NCI-H460 (cell line): Measurements from ENCODE around the gene ABHD17B. TPM values are rescaled to one million over a fixed set of nuclear protein-coding genes. Genes with fewer than 3 reads are reported as not detected.
A peak's percentile ranks its signal among the peaks of the same experiment; 100 is the strongest.
"Not testable (repeated sequence)": the region's sequence is repeated elsewhere in the genome, so short reads cannot be mapped to it uniquely, and the experiment has no call there.

Experiments
- DNase-seq: peaks from one replicate; pipeline ENCODE4 v3.0.0-alpha.2; 2016; ENCODE audit warnings: low read depth; ENCODE audit errors: extremely low read depth
- total RNA-seq: library from RNA; depleted of rRNA; stranded (reverse); fragments of >200 nt; shearing (Covaris generic); gene quantifications from 2 replicates; pipeline ENCODE4 v1.2.3, GENCODE V29; 2014

ABHD17B gene
- total RNA-seq, 1 experiment from 2014 or later = 25.0 TPM

DNA sequence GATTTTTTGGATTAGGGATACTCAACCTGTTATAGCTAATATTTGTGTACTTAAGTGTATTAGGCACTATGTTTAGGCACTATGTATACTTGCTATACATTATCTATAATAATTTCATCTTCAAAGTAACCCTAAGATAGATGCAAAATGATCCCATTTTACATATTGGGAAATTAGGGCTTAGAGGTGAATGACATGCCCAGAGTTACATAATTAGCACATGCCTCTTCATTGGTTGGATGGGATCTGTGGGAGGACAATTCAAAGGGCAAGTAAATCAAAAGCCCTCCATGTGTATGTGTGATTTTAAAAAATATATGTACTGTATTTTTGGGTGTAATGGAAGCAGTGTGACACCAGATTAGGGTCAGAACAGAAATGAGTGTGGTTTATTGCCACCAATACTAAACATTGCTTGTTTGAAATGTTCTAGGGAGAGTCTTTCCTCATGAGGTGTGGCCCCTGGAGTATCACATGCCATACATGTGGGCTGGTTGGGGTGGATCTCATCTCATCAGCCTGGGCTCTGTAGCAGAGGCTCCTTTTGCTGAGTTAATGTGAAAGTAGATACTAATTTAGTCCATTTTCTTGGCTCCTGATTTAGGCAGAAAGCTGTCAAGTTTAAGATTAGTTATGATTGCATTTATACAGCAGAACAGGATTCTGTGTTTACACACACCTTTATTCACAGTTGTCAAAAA is 6.0 kb upstream of the ABHD17B start:
- no peak for DNase-seq

DNA sequence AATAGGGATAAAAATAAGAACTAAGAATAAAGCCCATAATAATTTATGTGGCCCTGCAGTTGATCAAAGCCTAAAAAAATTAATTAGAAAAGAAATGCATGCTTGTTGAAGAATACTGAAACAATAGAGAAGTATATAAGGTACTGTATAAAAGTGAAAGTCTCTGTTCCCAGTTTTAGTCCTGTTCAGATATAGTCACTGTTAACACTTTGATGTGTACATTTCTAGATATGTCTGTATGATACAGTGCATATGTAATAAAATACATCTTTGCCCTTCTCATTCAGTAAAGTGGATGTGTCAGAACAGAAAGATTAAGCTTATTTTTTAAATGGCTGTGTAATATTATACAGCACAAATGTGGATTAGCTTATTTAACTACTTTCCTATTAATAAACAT is 4.5 kb upstream of the ABHD17B start:
- no peak for DNase-seq

DNA sequence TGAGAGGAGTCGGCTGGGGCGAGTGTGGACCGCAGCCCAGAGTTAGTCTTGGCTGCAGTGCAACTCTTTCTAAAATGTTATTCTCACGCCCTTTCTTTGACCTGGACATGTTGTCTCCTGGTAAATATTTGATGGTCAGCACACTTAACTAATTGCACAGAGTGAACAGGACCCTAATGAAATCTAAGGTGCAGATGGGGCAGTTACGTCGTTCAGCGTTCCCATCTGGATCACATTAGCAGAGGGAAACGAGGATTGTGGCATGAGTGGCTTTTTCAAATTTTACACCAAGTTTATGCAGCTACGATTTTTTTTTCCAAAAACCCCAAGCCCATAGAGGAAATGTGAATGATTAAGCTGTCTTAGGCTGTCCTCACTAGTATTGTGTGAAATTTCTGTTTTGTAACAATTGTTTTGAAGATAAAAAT is 929 bp upstream of the ABHD17B start:
- DNase-seq = no peak

DNA sequence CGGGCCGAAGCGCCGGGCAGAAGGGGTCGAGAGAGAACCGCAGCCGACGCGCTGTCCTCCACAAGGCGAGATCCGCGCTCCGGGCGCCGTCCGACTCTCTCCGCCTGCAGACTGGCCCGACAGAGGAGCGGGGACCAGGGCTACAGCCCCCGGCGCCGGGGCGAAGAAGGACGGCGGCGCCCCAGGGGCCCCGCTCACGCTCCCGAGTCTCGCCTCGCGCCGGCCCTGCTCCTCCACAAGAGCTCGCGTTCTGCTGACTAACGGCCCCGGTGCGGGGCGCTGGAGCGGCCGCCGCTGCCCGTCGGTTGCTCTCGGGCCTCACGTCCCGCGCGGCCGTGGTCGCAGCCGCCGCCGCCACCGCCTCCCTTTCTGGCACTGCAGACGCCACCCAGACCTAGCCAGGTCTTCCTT is 338 bp downstream of the ABHD17B start:
- DNase-seq = no peak

DNA sequence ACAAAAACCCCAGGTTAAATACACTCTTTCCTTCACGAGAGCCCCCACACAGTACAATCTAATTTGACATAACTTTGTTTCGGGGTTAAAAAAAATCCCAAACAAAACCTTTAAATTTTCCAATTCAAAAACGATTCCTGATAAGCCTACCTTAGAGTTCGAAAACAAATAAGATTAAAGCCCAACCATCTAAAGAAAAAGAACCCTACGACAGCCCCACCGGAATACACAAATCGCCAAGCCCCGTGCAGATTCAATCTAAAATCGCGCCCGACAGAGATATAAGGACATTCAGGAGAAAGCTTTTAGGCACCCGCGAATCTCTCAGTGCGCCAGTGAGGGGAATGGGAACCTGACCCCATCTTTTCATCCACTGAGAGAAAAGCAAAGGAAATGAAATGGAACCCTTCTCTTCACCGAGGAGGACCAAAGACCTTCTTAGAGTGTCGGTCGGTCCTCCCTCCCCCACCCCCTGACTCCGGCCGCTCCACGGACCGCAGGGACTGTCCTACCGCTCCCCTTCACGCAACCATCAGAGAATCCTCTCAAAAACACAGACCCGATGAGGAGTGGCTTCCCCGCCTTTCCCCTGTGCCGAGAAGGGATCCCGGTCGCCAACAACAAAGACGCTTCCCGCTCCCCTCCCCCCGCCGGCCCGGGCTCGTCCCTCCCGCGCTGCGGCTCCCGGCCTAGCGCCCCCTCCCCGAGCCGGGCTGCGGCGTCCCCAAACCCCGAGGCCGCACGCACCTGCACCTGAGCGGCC is 925 bp downstream of the ABHD17B start:
- DNase-seq = peak; percentile 16

DNA sequence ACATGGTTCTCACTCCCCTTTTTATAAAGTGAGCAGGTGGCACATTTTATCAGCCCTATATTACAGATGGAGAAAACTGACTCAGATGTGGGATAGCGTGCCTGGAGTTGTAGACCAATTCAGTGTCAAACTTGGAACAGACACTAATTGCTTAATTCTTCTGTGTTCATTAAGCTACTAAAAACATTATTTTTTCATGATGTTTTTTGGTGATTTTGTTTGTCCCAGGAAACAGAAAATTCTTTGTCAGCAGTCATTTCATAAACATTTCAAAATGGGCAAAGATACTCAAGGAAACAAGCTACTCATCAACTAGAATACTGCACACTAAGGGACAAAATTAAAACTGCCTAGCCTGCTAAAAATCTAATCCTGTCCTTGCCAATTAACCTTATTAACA is 2.2 kb downstream of the ABHD17B start:
- no peak for DNase-seq

DNA sequence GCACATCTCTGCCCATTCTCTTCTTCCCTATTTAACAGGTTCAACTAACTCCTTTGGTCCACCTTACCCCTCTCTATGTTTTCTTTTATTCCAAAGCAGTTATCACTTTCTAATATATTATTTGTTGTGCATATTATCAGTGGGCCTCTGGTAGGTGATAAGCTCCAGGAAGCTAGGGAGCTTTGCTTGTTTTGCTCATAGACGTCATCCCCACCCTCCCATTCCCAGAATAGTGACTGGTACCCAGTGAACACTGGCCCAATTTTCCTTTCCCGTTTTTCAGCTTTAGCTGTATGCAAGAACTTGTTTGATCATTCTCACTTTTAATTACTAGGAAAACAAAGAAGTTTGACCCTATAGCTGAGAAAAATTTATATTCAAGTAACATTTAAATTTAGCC is 6.9 kb downstream of the ABHD17B start:
- DNase-seq = no peak

DNA sequence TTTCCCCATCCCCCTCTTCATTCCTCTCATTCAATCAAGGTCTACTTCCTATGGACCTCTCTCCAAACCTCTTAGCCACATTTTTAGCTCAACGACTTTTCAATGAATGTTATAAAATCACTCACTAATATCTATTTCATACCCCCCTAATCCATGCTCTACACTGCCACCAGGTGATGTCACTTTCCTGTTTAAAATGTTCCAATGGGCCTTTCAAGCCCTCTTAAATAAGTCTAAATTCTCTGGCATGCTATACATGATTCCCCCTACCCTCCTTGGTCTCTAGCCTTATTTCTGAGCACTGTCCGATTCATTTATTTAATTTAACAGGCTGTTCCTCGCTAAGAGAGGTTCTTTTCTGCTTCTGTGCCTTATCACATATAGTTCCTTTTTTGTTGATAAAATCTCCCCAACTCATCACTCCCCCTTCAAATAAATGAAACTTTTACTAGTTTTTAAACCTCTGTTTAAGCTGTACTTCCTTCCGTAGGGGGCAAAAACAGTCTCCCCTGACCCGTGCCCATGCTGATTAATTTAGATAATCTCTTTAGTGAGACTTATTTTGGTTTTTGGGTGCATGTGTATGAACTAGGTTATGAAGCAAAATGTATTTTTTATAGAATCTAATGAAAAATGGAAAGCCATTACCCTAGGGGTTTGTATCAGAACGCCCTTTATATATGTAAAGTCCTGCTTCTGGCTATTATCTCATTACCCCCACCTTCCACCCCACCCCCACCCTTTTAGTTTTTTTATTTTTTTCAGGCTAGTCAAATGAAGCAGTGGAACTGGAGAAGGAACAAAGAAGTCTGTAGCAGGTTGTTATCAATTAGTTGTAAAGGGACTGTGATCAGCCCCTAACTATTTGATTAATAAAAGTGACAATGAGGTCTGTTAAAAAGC is 9.0 kb downstream of the ABHD17B start:
- DNase-seq = no peak

DNA sequence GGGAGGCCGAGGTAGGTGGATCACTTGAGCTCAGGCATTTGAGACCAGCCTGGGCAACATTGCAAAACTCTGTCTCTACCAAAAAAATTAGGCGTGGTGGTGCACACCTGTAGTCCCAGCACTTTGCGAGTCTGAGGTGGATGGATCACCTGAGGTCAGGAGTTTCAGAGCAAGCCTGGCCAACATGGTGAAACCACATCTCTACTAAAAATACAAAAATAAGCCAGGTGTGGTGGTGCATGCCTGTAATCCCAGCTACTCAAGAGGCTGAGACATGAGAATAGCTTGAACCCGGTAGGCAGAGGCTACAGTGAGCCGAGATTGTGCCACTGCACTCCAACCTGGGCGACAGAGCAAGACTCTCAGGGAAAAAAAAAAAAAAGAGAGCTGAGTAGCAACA is 12.2 kb downstream of the ABHD17B start:
- DNase-seq = not testable (repeated sequence)

DNA sequence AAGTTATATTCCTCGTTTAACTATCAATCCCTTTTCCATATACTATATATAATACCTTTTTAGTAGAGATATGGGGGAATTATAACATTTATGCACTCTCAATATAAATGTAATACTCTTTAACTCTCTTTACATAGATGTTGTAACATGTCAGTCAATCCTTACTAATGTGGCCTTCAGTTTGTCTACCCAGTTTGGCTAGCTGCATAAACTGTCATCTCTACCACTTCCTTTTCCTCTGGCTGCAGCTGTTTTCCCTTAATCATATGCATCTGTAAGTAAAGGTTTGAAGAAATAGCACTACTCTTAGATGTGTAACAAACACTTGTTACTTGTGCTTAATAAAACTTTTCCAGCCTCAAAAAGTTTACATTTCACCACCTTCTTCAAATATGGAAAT is 13.4 kb downstream of the ABHD17B start:
- DNase-seq = no peak

DNA sequence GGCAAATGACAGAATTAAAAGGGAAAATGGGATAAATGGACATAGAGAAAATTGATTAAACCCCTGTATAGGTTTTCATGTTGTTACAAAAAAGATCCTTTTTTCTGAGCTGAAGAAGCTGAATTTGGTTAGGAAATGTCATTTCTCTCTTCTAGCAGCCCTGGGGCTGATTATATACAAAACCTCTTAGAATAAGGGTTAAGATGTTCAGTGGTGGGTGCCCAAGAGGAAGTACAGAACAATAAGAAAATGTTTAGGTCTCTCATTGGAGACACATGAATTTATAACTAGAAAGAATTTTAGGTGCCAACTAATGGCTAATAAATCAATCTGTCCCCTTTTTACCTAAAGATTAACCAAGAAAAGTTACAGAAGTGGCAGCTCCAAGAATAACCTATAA is 14.2 kb downstream of the ABHD17B start:
- DNase-seq = no peak

DNA sequence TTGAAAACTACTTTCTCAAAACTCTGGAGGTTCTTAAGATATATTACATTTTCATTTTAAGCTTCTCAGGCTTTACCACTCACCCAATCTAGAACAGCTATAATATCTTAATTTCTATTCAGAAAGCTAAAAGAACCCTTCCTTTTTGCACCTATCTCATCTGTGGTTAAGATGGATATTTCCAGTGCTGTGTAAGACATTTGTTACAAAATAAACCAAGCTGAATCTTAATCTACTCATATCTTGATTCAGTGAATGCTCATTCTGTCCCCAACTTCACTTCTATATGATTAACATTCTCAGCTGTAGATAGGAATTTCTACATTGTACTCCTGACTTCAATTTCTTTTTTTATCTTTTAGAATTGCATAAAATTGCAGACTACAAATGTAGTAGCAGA is 15.0 kb downstream of the ABHD17B start:
- no peak for DNase-seq

DNA sequence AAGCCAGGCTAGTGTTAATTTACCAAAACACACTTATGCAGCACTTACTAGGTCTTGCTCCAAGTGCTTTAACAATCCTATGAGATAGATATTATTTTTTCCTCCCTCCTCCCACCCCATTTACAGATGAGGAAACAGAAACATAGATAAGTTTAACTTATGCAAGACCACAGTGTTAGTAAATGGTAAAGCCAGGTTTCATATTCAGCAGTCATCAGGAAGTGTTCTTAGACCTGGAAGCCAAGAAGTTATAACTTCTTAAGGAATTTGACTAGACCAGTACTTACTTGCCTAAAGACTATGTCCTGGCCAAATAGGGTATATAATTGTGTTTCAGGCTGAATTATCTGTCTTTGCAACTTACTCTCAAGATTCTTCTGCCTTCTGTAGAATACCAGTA is 15.9 kb downstream of the ABHD17B start:
- DNase-seq = no peak

DNA sequence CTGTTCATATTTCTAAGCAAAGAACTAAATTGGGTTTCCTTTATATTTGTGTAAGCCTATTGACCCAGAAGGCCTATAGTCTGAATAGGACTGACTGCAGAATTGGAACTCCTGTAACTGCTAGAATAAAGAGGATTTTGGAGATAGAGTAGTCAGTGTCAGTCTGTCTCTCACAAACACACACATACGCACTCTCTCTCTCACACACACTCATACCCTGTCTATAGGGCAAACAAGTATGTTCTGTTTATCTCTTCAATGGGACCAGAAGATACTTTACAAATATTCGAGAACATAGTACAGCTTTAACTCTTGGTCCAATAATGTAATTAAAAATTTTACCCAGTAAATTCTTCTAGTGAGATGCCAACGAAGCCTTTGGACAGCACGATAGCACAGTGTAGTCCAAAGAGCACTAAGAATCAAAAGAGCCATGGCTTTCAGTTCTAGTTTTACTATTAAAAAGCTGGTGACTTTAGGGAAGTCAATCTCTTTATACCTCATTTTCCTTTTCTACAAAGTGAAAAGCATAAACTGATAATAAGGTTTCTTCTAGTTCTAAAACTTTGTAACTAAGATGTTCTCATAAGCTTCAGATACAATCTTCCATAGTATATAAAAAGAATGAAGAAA is 19.3 kb downstream of the ABHD17B start:
- no peak for DNase-seq

DNA sequence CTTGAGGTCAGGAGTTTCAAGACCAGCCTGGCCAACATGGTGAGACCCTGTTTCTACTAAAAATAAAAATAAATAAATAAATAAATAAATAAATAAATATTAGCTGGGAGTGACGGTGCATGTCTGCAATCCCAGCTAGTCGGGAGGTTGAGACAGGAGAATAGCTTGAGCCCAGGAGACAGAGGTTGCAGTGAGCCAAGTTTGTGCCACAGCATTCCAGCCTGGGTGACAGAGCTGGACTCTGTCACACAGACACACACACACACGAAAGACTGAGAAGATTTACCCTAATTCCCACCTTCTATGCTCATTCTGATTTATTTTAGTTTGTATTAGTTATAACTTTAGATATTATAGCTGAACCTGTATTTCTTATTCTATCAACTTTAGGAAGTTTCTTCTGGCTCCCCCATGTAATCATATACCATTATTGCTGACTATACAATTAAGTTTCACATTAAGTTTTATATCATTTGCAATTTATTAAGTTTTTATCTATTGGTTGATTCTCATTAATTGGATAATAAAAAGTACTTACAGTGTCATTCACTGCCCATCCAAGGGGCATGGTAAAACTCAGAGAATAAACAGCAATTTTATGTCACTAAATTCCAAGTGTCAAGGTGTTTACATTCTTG is 20.8 kb downstream of the ABHD17B start:
- no peak for DNase-seq

DNA sequence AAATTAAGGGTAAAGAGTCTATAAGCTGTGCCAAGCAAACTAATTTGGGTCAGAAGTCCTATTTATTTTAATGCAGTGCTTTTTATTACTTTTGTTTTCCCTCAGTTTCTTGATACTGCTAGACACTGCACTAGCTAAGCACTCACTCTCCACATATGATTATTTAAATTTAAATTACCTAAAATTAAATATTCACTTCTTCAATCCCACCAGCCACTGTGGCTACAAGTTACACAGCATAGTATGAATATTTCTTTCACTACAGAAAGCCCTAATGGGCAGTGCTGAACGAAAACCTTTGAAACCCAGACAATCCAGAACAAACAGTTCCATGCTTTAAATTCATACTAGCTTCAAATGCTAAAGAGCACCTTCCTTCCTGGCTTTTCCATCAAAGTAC is 23.6 kb downstream of the ABHD17B start:
- DNase-seq = no peak

DNA sequence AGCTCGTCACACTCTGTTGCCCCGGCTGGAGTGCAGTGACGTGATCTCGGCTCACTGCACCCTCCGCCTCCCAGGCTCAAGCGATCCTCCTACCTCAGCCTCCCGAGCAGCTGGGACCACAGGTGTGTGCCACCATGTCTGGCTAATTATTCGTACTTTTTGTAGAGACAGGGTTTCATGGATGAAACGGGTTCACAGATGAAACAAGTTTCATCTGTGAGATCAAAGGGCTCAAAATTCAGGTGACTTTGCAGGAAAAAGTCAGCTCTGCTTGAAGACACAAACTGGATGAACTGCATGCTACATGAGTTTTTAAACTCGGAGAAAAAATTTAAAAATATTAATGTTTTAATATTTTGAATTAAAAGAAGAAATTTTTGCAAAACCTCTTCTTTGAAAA is 24.5 kb downstream of the ABHD17B start:
- DNase-seq = no peak

DNA sequence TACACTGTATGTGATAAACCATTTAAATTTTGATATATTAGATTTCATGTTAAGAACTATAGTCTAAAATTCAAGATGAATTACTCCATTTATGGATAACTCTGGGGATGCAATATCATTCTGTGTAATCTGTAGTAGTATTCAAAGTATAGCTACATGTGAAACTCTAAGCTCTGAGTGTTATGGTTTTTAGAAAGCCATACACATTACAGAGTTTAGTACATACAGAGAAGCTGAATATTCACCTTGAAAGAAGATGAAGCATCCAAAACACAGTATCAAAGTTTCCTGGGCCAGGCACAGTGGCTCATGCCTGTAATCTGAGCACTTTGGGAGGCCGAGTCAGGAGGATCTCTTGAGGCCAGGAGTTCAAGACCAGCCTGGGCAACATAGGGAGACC is 25.0 kb downstream of the ABHD17B start:
- DNase-seq = no peak

DNA sequence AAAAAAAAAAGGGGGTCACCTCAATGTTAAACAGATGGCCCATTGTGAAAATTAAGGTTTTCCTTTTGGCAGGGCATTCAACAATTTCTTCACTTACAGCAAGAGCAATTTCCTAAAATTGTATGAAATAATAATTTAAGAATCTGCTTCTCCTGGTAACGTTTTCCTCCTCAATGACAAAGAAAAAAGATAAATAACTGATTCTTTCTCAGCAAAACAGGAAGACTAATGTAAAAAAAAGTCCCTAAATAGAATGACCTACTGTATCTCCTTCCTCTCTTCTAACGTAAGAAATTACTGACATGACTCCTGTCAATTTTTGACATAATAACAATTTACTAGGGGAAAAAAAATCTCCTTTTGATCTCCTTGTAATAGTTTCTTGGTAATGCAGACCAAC is 25.5 kb downstream of the ABHD17B start:
- no peak for DNase-seq

DNA sequence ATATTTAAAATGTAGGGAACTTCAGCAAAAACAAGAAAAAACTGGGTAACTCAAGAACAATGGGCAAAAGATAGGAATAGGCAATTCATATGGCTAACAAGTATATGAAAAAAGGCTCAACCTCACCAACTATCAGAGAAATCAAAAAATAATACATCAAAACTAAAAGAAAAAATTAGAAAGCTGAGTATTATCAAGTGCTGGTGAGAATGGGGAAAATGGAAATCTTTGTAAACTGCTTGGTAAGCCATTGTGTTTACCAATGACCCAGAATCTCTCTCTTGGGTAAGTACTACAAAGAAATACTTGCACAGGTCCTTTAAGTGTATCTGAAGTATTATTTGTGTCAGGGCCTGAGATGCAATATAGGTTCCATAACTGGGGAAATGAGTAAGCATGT is 27.0 kb downstream of the ABHD17B start:
- no peak for DNase-seq
